BE2C (cell line): ENCODE data around the gene CHRM5.
A peak's percentile ranks its signal among the peaks of the same experiment; 100 is the strongest.

ENCODE experiments used
- DNase-seq: peaks from one replicate; pipeline ENCODE4 v3.0.0-alpha.2; 2020
- H3K27me3 ChIP-seq: fragments of 250-450 bp; sonication (Bioruptor Pico); 2 replicates; pipeline ENCODE4 v1.5.1; 2020; ENCODE audit warnings: mild to moderate bottlenecking
- H3K36me3 ChIP-seq: fragments of 250-450 bp; sonication (Bioruptor Pico); 2 replicates; pipeline ENCODE4 v1.5.1; 2020; ENCODE audit warnings: mild to moderate bottlenecking
- H3K4me1 ChIP-seq: fragments of 250-450 bp; sonication (Bioruptor Pico); 2 replicates; pipeline ENCODE4 v1.5.1; 2020
- H3K4me3 ChIP-seq: 2 replicates; pipeline ENCODE4 v1.5.1; 2011; ENCODE audit warnings: low read depth, low read length
- H3K9me3 ChIP-seq: fragments of 250-450 bp; sonication (Bioruptor Pico); 2 replicates; pipeline ENCODE4 v1.5.1; 2020
- CTCF ChIP-seq: IDR thresholded peaks from 2 replicates; pipeline ENCODE4 v1.5.1; 2012; ENCODE audit warnings: mild to moderate bottlenecking, low read depth, low read length

Gene CHRM5

GRCh38 chr15:33963831-33964664 is 4.2 kb upstream of the CHRM5 start:
- Histone ChIP-seq H3K4me1 (peaks cover 8% of the 10 kb centered on the region), H3K36me3 (no peaks in the 10 kb centered on the region), H3K4me3 (peak overlapping the region; percentile 23), H3K9me3 (no peaks in the 10 kb centered on the region), H3K27me3 (no peaks in the 10 kb centered on the region)
- TF ChIP-seq CTCF: peak; percentile 95
- DNase-seq: peak; percentile 18

GRCh38 chr15:33964665-33965040 is 3.6 kb upstream of the CHRM5 start:
- Histone ChIP-seq H3K36me3 (no peaks in the 10 kb centered on the region), H3K4me1 (peaks cover 8% of the 10 kb centered on the region), H3K27me3 (no peaks in the 10 kb centered on the region), H3K9me3 (no peaks in the 10 kb centered on the region), H3K4me3 (no peak overlapping the region)
- TF ChIP-seq CTCF: no peak
- DNase-seq: no peak

GRCh38 chr15:33968821-33969220 is 524 bp downstream of the CHRM5 start:
- peak overlapping the region; percentile 73 for H3K4me3 ChIP-seq
- H3K36me3 ChIP-seq: no peaks in the 10 kb centered on the region
- H3K27me3 ChIP-seq: no peaks in the 10 kb centered on the region
- H3K9me3 ChIP-seq: no peaks in the 10 kb centered on the region
- TF ChIP-seq CTCF: no peak
- H3K4me1 ChIP-seq: no peaks in the 10 kb centered on the region
- no peak for DNase-seq

GRCh38 chr15:33971811-33972210 is 3.5 kb downstream of the CHRM5 start:
- Histone ChIP-seq H3K27me3 (no peaks in the 10 kb centered on the region), H3K36me3 (no peaks in the 10 kb centered on the region), H3K4me1 (no peaks in the 10 kb centered on the region), H3K4me3 (no peak overlapping the region), H3K9me3 (no peaks in the 10 kb centered on the region)
- no peak for DNase-seq
- no peak for TF ChIP-seq CTCF

GRCh38 chr15:33975022-33975565 is 6.8 kb downstream of the CHRM5 start:
- Histone ChIP-seq H3K9me3 (no peaks in the 10 kb centered on the region), H3K4me1 (peaks cover 3% of the 10 kb centered on the region; the same call in 1 of the 2 replicates), H3K27me3 (no peaks in the 10 kb centered on the region), H3K36me3 (no peaks in the 10 kb centered on the region), H3K4me3 (no peak overlapping the region)
- TF ChIP-seq CTCF: no peak; the same call in 1 of the 2 replicates
- no peak for DNase-seq

GRCh38 chr15:33980159-33980558 is 11.9 kb downstream of the CHRM5 start:
- Histone ChIP-seq H3K9me3 (no peaks in the 10 kb centered on the region), H3K4me1 (peaks cover 3% of the 10 kb centered on the region; the same call in 1 of the 2 replicates)

More at GRCh38 chr15:33980159-33980558, 11.9 kb downstream of the CHRM5 start:
- no peaks in the 10 kb centered on the region for H3K27me3 ChIP-seq
- no peak overlapping the region for H3K4me3 ChIP-seq
- no peaks in the 10 kb centered on the region for H3K36me3 ChIP-seq
- DNase-seq: no peak
- TF ChIP-seq CTCF: no peak
